GM19035 (cell line): Measurements from ENCODE around the gene TTLL9.

ENCODE experiments used
- ATAC-seq: cut with Tn5 transposase; IDR thresholded peaks from one replicate; pipeline ENCODE4 v1.9.1; 2021; ENCODE audit not compliant: unreplicated experiment

The TTLL9 gene

DNA sequence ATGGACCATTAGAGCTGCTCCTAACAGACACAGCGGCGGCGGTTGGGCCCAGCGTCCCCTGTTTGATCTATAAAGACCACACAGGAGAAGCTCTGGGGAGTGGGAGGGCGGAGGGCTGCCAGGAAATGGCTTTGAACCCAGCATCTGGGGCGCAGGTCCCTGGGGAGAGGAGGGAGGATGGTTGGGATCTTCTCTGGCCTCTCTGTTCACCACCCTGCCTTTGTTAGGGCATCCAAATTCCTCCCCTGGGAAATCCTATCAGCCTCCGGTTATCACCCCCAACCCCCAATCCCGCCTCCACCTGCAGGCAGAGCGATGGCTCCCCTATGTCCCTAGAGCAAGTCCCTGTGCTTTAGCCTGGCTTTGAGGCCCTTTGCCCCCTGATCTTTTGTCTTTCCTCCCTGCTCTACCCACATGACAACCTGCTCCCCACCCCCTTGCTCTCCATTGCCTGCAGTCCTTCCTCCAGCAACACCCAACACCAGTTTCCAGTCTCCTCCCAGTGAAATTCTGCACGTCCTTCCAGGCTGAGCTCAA lies 104.6 kb downstream of the TTLL9 start:
- ATAC-seq, result no peak

GRCh38 chr20:31975874-31976273 lies 105.4 kb downstream of the TTLL9 start:
- no peak for ATAC-seq

DNA sequence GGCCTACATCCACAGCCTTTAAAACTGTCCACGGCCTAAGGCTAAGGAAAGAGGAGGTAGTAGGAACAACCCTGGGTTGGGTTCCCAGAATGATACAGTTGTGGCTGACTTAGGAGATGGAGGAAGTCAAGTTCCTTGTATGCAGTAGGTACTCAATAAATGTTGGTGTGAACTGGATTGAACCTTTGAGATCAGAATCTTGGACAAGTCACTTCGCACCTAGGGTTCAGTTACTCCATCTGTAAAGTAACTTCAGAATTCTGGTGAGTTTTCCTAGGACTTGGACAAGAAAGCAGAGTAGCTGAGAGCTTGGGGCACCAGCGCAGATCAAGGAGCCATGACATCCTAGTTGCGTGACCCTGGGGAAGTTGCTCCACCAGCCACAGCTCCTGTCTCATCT lies 106.6 kb downstream of the TTLL9 start:
- ATAC-seq, result no peak

DNA sequence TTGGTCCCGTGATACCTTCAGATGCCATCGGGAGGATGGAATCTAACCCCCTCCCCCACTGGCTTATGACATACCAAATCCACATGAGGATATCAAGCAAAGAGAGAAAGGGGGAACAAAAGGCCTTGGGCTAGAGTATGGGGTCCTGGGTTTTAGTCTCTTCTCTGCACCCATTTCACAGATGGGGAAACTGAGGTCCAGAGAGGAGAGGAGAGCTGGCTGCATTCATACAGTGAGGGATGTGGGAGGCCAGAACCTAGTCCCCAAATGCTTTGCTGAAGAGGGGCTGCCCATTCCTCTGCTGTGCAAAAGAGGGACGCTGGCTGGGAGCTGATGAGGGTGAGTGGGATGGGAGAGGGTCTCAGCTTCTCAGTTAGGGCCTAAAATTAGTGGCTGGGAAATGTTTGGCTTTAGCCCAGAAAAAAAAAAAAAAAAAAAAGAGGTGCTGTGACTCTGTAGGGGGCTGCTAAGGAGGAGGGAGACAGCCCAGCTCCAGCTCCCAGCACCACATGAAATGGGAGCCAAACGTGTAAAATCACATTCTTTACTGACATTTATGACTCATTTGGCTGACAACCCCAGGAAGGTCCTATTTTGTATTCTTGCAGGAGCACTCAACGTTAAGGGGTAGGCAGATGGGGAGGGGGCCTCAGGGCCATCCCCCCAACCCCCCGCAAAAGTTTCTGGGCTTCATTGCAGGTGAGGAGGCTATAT lies 109.4 kb downstream of the TTLL9 start:
- no peak for ATAC-seq

- ATAC-seq, result no peak
Observed at GRCh38 chr20:31981784-31982183, 111.3 kb downstream of the TTLL9 start.

- no peak for ATAC-seq
Observed at GRCh38 chr20:31984981-31985471, 114.6 kb downstream of the TTLL9 start.

- no peak for ATAC-seq
Observed at GRCh38 chr20:31987744-31988143, 117.3 kb downstream of the TTLL9 start.

GRCh38 chr20:31988430-31989015 lies 118.1 kb downstream of the TTLL9 start:
- no peak for ATAC-seq

DNA sequence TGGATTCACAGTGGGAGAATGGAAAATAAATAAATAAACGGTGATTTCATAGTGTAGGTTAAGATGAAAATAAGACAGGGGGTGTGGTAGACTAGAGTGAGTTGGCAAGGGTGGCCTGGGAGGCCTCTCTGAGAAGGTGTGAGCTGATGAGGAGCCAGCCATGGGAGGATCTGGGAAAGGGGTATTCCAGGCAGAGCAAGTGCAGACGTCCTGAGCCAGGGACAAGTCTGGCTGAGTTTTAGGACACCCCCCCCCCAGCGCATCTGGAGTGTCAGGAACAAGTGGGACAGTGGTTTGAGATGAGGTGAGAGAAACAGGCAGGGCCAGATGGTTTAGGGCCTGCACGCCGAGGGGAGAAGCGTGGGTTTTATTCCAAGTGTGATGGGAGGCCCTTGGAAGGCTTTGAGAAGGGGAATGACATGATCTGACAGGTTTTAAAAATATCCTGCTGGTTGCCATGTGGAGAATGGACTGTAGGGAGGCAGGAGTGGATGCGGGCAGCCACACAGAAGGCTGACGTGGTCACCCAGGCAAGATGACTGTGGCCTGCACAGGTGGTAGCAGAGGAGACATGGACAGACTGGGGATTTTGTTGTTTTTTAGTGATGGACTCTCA lies 118.7 kb downstream of the TTLL9 start:
- ATAC-seq, result no peak

DNA sequence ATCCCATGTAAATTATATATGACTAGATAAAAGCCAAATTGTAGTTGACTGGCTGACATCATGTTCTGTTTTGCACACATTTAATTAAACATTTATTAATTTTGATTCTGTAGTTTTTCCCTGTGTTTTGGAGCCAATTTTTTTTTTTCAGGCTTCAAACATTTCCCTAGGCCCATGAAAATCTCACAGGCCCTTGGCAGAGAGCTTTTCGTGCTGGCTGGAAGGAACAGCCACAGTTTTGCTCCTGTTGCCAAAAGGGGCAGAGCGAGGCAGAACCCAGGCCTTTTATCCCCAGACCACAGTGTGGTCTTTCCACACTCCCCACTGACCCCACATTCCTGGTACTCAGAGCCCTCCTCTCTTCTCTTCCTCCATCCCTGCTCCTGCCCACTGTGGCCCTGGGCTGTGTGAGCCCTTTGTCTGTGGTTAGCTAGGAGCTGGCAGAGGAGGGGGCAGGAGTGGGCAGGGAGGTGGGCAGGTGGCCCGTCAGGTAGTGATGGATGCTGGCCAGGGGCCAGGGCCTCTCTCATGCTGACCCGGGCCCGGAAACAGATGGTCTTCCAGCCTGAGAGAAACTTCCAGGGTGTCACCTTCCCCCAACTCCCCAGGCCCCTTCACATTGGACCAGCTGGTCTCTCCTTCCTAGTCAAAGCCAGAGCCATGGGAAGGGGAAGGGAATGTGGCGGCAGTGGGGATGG lies 120.4 kb downstream of the TTLL9 start:
- no peak for ATAC-seq

DNA sequence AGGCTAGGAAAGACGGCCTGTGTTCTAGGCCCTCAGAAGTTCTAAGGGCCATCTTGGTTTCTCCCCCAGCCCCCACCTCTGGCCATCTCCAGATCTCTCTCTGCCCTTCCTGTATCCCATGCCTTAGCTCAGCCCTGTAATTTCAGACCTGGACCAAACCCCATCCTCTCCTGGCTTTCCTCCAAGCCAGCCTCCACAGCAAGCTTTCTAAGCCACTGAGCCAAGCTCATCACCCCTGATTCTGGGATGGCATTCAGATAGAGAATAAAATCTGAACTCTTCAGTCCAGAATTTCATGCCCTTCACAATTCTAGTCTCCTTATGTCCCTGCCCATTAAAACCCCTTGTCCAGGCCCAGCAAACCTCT lies 120.9 kb downstream of the TTLL9 start:
- no peak for ATAC-seq

DNA sequence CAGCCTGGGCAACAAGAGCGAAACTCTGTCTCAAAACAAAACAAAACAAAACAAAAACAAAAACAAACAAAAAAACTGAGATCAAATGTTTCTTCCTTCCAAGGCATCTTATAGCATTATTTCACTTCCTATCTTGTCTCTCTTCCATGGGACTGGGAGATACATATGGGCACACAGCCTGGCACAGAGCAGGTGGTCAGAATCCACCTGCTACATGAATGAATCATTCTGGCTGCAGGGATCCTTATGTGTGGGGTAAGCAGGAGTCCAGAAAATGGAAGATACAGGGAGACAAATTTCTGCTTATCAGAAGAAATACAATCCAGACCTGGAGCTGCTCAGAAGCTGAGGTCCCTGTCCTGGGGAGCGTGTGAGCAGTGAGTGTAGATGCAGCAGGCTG lies 121.7 kb downstream of the TTLL9 start:
- ATAC-seq, result no peak
